SK-N-SH treated with all-trans-retinoic acid at 6 μM for 48 hours (cell line): ENCODE measurements around the gene HMGCS1.

ENCODE experiments used
- ARNTL ChIP-seq: fragments of 450-650 bp; formaldehyde crosslinking; IDR thresholded peaks from 2 replicates; pipeline ENCODE4 v1.5.0; 2020; ENCODE audit warnings: low read depth, mild to moderate bottlenecking, moderate library complexity, borderline replicate concordance
- BACH2 ChIP-seq: fragments of 250-450 bp; sonication (Bioruptor Pico); IDR thresholded peaks from 2 replicates; pipeline ENCODE4 v1.9.0; 2021; ENCODE audit warnings: mild to moderate bottlenecking, borderline replicate concordance
- CSDC2 ChIP-seq: fragments of 250-450 bp; sonication (Bioruptor Pico); IDR thresholded peaks from 2 replicates; pipeline ENCODE4 v1.5.0; 2020; ENCODE audit warnings: mild to moderate bottlenecking, moderate library complexity
- PPARA ChIP-seq: fragments of 250-450 bp; sonication (Bioruptor Pico); IDR thresholded peaks from 2 replicates; pipeline ENCODE4 v1.5.0; 2020; ENCODE audit warnings: mild to moderate bottlenecking, borderline replicate concordance
- RARB ChIP-seq: fragments of 250-450 bp; sonication (Bioruptor Pico); IDR thresholded peaks from 2 replicates; pipeline ENCODE4 v1.8.0; 2021; ENCODE audit warnings: mild to moderate bottlenecking, moderate library complexity
- TOX ChIP-seq: fragments of 250-450 bp; sonication (Bioruptor Pico); IDR thresholded peaks from 2 replicates; pipeline ENCODE4 v1.8.0; 2021; ENCODE audit warnings: mild to moderate bottlenecking, moderate library complexity, borderline replicate concordance
- ZC3H10 ChIP-seq: fragments of 250-450 bp; sonication (Bioruptor Pico); IDR thresholded peaks from 2 replicates; pipeline ENCODE4 v1.5.1; 2021; ENCODE audit warnings: mild to moderate bottlenecking, moderate library complexity
- ZFP3 ChIP-seq: fragments of 250-450 bp; sonication (Bioruptor Pico); IDR thresholded peaks from 2 replicates; pipeline ENCODE4 v1.5.0; 2020; ENCODE audit warnings: mild to moderate bottlenecking, moderate library complexity
- ZFP30 ChIP-seq: fragments of 450-650 bp; formaldehyde crosslinking; IDR thresholded peaks from 2 replicates; pipeline ENCODE4 v1.5.0; 2022; ENCODE audit warnings: mild to moderate bottlenecking, moderate library complexity
- ZNF565 ChIP-seq: fragments of 450-650 bp; formaldehyde crosslinking; conservative IDR thresholded peaks from 2 replicates; pipeline ENCODE4 v1.5.0; 2020; ENCODE audit warnings: low read depth, mild to moderate bottlenecking, moderate library complexity
- TF ChIP-seq, protein P1 (sequence below): fragments of 250-450 bp; sonication (Bioruptor Pico); IDR thresholded peaks from 2 replicates; pipeline ENCODE4 v1.8.0; 2020; ENCODE audit warnings: mild to moderate bottlenecking, moderate library complexity, borderline replicate concordance
- TF ChIP-seq, protein P2 (sequence below): fragments of 250-450 bp; sonication (Bioruptor Pico); IDR thresholded peaks from 2 replicates; pipeline ENCODE4 v1.5.1; 2021; ENCODE audit warnings: mild to moderate bottlenecking, moderate library complexity

DNA sequence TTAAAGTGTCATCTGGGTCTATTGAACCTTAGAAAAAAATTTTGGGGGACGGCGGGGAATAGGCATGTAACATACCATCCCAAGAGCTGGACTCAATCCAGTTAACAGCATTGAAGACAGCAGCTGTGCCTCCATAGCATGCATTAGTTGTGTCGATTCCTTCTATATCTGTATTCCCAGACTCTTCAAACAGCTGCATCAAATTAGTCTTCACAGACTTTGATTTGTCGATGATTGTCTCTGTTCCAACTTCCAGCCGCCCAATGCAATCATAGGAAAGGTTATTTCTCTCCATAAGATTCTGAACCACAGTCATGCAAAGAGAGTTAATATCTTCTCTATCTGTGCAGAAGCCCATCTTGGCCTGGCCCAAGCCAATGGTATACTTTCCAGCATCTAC is 14.8 kb downstream of the HMGCS1 start:
- no peak for TF ChIP-seq ZNF565
- no peak for TF ChIP-seq CSDC2
- TF ChIP-seq ZC3H10 (CRISPR knock-in tag): no peak
- TF ChIP-seq, protein P1, sequence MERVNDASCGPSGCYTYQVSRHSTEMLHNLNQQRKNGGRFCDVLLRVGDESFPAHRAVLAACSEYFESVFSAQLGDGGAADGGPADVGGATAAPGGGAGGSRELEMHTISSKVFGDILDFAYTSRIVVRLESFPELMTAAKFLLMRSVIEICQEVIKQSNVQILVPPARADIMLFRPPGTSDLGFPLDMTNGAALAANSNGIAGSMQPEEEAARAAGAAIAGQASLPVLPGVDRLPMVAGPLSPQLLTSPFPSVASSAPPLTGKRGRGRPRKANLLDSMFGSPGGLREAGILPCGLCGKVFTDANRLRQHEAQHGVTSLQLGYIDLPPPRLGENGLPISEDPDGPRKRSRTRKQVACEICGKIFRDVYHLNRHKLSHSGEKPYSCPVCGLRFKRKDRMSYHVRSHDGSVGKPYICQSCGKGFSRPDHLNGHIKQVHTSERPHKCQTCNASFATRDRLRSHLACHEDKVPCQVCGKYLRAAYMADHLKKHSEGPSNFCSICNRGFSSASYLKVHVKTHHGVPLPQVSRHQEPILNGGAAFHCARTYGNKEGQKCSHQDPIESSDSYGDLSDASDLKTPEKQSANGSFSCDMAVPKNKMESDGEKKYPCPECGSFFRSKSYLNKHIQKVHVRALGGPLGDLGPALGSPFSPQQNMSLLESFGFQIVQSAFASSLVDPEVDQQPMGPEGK (CRISPR knock-in tag): no peak
- TF ChIP-seq ARNTL (CRISPR knock-in tag): no peak
- TF ChIP-seq TOX (CRISPR knock-in tag): no peak
- no peak for TF ChIP-seq ZFP30 (CRISPR knock-in tag)
- no peak for TF ChIP-seq PPARA (CRISPR knock-in tag)
- no peak for TF ChIP-seq ZFP3 (CRISPR knock-in tag)
- no peak for TF ChIP-seq BACH2 (CRISPR knock-in tag)
- TF ChIP-seq, protein P2, sequence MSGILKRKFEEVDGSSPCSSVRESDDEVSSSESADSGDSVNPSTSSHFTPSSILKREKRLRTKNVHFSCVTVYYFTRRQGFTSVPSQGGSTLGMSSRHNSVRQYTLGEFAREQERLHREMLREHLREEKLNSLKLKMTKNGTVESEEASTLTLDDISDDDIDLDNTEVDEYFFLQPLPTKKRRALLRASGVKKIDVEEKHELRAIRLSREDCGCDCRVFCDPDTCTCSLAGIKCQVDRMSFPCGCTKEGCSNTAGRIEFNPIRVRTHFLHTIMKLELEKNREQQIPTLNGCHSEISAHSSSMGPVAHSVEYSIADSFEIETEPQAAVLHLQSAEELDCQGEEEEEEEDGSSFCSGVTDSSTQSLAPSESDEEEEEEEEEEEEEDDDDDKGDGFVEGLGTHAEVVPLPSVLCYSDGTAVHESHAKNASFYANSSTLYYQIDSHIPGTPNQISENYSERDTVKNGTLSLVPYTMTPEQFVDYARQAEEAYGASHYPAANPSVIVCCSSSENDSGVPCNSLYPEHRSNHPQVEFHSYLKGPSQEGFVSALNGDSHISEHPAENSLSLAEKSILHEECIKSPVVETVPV (CRISPR knock-in tag): no peak
- TF ChIP-seq RARB: no peak
